Kidney epithelial cell (primary cell): ENCODE data around the gene CTSW. TPM values are rescaled to one million over a fixed set of nuclear protein-coding genes. Genes with fewer than 3 reads are reported as not detected.

Experiments
- DNase-seq: peaks from one replicate; pipeline ENCODE4 v3.0.0-alpha.2; 2010; ENCODE audit warnings: low read depth
- H3K27me3 ChIP-seq: 2 replicates; pipeline ENCODE4 v1.6.0; 2011; ENCODE audit warnings: low read length; ENCODE audit not compliant: control insufficient read depth, insufficient read depth
- H3K36me3 ChIP-seq: 2 replicates; pipeline ENCODE4 v1.5.1; 2011; ENCODE audit warnings: low read length; ENCODE audit not compliant: control insufficient read depth, insufficient read depth
- H3K4me3 ChIP-seq: 2 replicates; pipeline ENCODE4 v1.5.1; 2011; ENCODE audit warnings: low read depth, mild to moderate bottlenecking, control low read depth, low read length
- CTCF ChIP-seq: IDR thresholded peaks from 2 replicates; pipeline ENCODE4 v1.5.1; 2011; ENCODE audit warnings: mild to moderate bottlenecking, moderate library complexity, low read length, control low read depth, inconsistent platforms; ENCODE audit not compliant: insufficient read depth, poor library complexity, severe bottlenecking
- total RNA-seq: library from RNA; depleted of rRNA; stranded (reverse); fragments of >200 nt; gene quantifications from 2 replicates; pipeline ENCODE4 v1.2.3, GENCODE V29; 2015

CTSW gene
- total RNA-seq, 1 donor from 2014 or later = not detected

DNA sequence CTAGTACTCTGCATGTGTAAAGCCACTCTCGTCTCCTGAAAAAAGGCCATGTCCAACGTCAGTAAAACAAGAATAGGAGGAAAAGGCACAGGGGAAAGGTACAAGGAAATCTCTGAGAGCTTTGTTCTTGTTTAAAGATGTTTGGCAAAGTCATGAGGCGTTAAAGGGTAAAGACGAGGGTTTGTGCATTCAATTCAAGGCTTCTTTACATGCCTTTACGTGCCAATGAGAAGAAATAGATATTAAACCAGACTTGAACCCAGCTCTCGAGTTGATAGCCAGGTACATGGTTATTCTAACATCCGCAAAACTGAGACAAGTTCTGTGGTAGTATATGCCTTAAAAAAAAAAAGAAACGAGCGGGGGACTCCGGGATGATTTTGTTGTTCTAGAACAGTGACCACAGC, 21.0 kb upstream of the CTSW start:
- no peak for DNase-seq
- Histone ChIP-seq H3K4me3 (peak overlapping the region; percentile 42), H3K27me3 (no peaks in the 10 kb centered on the region), H3K36me3 (peaks cover 5% of the 10 kb centered on the region)
- no peak for TF ChIP-seq CTCF

DNA sequence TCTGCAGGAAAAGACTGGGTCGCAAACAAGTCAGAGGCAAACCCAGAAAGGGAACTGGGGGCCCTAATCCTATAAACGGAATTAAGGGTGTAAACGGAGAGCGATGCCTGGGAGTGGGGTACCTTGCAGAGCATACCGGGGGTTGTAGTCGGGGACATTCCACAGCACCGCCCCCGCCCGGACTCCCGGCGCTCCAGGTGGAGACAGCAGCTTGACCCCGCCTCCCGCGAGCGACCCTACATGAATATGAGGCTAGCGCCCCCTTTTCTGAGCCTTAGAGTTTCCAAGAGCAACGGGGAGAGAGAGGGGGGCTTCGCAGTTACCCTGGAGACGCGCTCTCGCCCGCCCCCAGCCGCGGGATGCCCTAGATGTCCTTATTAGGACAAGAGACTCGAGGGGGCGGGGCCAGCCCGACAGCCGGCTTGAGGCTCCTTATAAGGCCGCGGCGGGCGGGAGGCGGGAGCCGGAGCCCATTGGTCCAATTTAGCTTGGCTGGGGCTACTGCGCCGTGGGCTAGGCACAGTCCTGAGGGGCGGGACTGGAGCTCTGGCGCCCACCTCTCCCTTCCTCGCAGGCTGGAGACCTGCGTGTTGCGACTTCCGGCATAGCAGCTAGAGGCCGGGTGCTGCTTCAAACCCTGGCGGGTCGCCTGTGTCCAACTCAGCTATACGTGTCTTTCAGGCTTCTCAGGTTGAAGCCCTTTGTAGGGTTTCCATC, 20.4 kb upstream of the CTSW start:
- peak; percentile 12 for TF ChIP-seq CTCF
- Histone ChIP-seq H3K36me3 (peaks cover 3% of the 10 kb centered on the region), H3K4me3 (peak overlapping the region; percentile 64), H3K27me3 (no peaks in the 10 kb centered on the region)
- DNase-seq = peak; percentile 96

DNA sequence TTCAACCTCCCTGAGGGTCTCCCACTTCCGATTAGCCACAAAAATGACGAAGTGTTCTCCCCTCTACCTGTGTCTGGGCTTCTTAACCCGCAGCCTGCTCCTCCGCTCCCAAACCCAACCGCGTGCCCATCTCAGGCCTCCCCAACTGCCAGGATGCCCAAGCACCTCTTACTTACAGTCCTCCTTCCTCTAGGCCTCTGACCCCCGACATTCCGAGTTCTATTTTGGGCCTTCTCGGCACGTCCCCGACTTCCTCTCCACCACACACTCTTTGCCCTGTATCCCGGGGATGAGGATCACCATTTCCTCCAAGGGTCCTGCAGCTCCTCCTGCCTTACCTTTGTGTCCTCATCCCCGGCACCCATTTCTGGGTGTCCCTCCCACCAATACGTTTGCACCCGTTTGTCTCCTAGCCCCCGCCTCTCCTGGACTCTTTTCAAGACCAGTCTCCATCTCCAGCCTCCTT, 19.8 kb upstream of the CTSW start:
- Histone ChIP-seq H3K36me3 (peaks cover 2% of the 10 kb centered on the region), H3K4me3 (peak overlapping the region; percentile 64), H3K27me3 (no peaks in the 10 kb centered on the region)
- DNase-seq = no peak
- TF ChIP-seq CTCF = no peak

- peak; percentile 92 for TF ChIP-seq CTCF
- Histone ChIP-seq H3K36me3 (peaks cover 3% of the 10 kb centered on the region), H3K4me3 (peak within 1 kb of the TSS; percentile 64), H3K27me3 (no peaks in the 10 kb centered on the region)
- peak; percentile 89 for DNase-seq
Measured at GRCh38 chr11:65860278-65861164, 19.1 kb upstream of the CTSW start, which contains the start of gene MUS81. Gene MUS81, plus strand, starts transcription at chr11:65860433. Its CDS starts 321 bp downstream, at chr11:65860754.

- Histone ChIP-seq H3K36me3 (peaks cover 1% of the 10 kb centered on the region), H3K4me3 (peak overlapping the region; percentile 64), H3K27me3 (no peaks in the 10 kb centered on the region)
- no peak for TF ChIP-seq CTCF
- no peak for DNase-seq
Measured at GRCh38 chr11:65861165-65861505, 18.5 kb upstream of the CTSW start.
